GDM1 (cell line): ENCODE measurements around the gene ZNF248.
"Not testable (repeated sequence)": the region's sequence is repeated elsewhere in the genome, so short reads cannot be mapped to it uniquely, and the experiment has no call there.

Experiments used
- DNase-seq: peaks from one replicate; lab custom pipeline; 2025; lab: John Stamatoyannopoulos, UW

ZNF248 gene

GRCh38 chr10:37857287-37858211 lies at the start of gene ZNF248:
TSS of gene ZNF248 (minus strand) at chr10:37857610. CDS start at chr10:37856310, 1,300 bp downstream.
- peak; percentile 93 for DNase-seq

- no peak for DNase-seq
Observed at GRCh38 chr10:37906382-37906781, 49.0 kb upstream of the ZNF248 start.

DNA sequence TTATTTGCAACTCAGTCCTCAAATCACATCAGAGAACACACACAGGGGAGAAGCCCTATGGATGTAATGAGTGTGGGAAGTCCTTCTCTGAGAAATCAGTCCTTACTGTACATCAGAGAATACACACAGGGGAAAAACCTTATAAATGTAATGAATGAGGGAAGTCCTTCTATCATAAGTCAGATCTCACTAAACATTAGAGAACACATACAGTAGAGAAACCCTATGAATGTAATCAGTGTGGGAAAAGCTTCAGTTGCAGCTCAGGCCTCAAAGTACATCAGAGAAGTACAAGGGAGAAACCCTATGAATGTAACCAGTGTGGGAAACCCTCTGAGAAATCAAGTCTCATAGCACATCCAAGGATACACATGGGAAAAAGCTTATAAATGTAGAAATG lies 39.0 kb upstream of the ZNF248 start:
- DNase-seq: no peak

DNA sequence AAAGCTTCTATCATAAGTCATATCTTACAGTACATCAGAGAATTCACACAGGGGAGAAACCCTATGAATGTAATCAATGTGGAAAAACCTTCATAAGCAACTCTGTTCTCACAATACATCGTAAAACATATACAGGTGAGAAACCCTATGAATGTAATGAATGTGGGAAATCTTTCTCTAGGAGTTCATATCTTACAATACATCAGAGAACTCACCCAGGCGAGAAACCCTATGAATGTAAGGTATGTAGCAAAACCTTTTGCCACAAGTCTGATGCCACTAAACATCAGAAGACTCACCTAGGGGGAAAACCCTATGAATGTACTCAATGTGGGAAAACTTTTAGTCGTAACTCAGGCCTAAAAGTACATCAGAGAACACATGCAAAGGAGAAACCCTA lies 38.3 kb upstream of the ZNF248 start:
- no peak for DNase-seq

DNA sequence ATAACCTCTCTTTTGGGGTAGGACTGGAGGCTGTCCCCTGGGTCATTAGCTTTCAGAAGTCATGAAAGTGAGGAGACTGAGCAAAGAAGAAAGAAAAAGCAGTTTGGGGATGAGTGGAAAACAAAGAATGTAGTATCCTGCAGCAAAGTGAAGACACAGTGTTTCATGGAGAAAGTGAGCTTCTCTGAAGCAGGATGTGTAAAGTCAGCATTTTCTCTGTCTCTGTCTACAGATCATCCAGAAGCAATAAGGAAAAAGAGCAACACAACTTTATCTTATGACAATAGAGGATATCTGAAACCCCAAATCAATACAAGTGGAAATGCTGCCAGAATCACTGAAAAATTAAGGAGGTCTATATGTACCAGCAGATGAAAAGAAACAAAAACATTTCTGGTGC lies 28.4 kb upstream of the ZNF248 start:
- no peak for DNase-seq

DNA sequence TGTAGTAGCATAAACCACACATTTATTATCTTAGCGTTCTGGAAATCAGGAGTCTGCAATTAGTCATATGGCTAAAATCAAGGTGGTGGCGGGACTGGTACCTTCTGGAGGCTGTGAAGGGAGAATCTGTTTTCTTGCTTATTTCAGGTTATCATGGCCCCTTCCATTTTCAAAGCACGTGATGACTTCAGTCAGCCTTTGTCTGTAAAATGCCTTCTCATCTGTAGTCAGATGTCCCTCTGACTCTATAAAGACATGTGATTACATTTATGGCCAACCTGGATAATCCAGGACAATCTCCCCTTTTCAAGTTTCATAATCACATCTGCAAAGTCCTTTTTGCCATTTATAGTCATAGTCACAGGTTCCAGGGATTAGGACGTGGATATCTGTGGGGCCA lies 15.5 kb upstream of the ZNF248 start:
- DNase-seq: no peak

DNA sequence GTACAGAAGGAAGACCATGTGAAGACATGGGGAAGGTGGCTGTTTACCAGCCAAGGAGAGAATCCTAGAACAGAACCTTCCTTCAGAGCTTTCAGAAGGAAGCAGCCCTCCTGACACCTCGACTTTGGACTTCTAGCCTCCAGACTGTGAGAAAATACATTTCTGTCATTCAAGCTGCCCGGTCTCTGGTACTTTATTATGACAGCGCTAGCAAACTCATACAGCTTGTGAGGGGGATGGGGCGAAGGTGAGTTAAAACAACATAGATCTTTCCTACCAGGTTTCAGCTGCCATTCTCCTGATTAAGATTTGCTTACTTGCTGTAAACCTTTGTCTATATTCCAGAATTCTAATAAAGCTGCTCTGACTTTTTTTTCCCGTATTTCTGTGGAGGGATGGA lies 14.9 kb upstream of the ZNF248 start:
- DNase-seq: no peak

GRCh38 chr10:37871568-37872251 lies 14.3 kb upstream of the ZNF248 start:
- DNase-seq: no peak

GRCh38 chr10:37871143-37871542 lies 13.7 kb upstream of the ZNF248 start:
- no peak for DNase-seq

- DNase-seq: no peak
Observed at GRCh38 chr10:37868796-37869195, 11.4 kb upstream of the ZNF248 start.

DNA sequence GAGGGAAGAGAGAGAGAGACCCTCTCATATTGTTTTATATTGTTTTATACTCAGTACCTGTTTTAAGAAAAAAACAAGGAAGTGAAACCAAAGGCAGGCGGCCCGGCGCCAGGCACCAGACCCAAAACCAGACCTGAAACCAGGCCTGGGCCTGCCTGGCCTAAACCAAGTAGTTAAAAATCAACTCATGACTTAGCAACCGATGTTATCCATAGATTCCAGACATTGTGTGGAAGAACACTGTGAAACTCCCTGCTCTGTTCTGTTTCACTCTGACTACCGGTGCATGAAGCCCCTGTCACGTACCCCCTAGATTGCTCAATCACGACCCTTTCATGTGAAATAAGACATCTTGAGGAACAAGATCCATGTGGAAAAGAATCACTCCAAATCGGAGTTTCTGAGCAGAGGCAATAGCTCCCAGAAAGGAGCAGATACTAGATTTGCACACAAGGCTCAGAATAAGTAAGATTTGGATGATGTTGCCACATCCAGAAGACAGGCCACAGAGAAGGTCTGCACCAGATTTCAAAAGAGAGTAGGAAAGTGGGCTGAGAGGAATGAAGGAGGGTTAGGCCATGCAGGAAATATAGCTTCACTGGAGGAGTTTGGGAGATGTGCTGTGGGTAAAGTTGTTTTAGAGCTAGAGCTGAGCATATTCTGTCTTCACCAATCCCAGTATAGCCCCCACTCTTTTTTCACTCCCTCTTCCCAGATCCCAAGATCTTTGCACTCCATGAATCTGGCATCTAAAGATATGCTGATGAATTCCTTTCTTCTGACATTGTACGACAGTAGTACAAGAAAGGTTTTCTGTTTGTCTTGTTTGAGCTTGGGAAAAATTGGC lies 8.8 kb upstream of the ZNF248 start:
- DNase-seq: no peak

DNA sequence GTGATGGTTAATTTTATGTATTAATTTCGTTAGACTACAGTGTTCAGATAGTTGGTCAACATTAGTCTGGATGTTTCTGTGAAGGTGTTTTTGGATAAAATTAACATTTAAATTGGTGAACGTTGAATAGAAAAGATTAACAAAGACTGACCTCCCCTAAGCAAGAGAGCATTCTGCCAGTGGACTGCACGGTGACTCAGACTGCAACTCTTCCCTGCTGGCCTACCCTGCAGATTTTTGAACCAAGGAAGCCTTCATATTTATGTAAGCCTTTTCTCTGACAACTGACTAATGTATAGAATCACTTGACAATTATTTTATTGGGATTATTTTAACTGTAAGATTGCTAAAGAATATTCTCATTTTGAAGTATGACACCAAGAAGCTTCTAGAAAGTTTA lies 7.9 kb upstream of the ZNF248 start:
- DNase-seq: no peak

DNA sequence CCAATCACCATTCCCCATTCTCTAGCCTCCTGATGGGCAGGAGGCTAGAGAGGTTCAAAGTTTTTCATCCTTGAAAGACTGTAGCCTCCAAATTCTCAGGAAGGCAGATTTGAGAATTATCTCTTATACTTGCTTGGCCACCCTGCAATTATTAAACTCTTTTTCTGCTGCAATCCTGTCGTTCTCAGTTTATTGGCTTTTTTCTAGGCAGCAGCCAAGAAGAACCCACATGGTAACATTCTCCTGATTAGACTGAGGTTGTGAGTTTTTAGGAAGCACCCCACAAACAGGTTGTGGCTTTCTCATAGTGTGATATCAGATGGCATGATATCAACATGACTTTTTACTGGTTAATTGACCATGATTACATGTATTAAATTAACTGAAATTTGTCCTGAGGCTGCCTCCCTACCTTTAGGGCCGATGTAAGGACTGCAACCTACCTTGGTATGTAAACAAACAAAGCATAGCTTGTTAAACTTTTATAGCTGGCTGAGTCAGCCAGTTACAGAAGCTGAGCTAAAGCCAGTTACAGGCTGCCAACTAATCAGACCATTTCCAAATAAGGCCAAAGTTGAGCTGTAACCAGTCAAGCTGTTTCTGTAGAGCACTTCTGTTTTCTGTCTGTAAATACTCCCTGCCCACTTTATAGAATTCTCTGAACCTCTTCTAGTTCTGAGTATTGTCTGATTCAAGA lies 3.2 kb upstream of the ZNF248 start:
- no peak for DNase-seq

GRCh38 chr10:37859270-37859669 lies 1.9 kb upstream of the ZNF248 start:
- not testable (repeated sequence) for DNase-seq

GRCh38 chr10:37856881-37857286 lies 526 bp downstream of the ZNF248 start:
- DNase-seq: peak; percentile 17

GRCh38 chr10:37855636-37856035 lies 1.8 kb downstream of the ZNF248 start:
- no peak for DNase-seq

- no peak for DNase-seq
Observed at GRCh38 chr10:37854626-37855025, 2.8 kb downstream of the ZNF248 start.

- DNase-seq: no peak
Observed at GRCh38 chr10:37844644-37845043, 12.8 kb downstream of the ZNF248 start.

GRCh38 chr10:37839243-37839642 lies 18.2 kb downstream of the ZNF248 start:
- DNase-seq: no peak

DNA sequence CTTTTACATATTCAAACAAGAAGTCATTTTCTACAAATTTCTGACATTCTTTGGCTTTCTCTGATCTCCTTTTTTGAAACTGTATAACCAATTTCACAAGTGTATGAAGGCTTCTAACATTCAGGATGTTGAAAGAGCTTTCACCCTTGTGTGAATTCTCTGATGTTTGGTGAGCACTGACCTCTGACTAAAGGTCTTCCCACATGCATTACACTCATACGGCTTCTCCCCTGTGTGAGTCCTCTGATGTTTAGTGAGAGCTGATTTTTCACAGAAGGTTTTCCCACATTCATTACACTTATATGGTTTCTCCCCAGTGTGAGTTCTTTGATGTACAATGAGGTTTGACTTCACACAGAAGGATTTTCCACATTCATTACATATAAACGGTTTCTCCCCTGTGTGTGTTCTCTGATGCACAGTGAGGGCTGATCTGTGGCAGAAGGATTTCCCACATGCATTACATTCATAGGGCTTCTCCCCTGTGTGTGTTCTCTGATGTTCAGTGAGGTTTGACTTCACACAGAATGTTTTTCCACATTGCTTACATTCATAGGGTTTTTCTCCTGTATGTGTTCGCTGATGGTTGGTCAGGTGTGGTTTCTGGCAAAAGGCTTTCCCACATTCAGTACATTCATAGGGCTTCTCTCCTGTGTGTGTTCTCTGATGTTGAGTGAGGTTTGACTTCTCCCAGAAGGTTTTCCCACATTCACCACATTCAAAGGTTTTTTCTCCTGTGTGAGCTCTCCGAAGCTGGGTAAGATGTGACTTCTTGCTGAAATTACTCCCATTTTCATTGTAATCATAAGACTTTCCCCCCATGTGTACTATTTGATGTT lies 25.7 kb downstream of the ZNF248 start:
- DNase-seq: no peak

DNA sequence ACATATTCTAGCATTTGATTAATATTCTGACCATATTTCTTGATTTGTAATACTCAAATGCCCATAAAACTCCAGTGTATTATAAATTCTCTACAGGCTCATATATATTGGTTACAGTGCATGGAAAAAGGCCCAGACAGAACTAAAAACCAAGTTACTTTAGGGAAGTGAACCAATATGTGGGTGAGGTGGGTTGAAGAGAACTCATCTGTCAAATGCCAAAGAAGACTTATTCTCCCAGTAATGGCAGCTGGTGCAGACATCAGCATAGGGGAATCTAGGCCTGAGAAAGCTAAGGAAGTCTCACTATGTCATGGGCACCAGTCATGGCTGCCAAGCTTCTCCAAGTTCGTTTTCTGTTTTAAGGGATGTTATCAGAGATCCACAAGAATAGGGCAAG lies 30.6 kb downstream of the ZNF248 start:
- no peak for DNase-seq
